Measurements from ENCODE around the gene DUSP19.

The DUSP19 gene

GRCh38 chr2:183125659-183126341, 47.3 kb downstream of the DUSP19 start:
- no peak for DNase-seq

- DNase-seq = no peak
Observed at GRCh38 chr2:183126635-183127034, 48.1 kb downstream of the DUSP19 start.

GRCh38 chr2:183134016-183134415, 55.5 kb downstream of the DUSP19 start:
- no peak for DNase-seq

GRCh38 chr2:183148955-183149354, 70.4 kb downstream of the DUSP19 start:
- DNase-seq = no peak

- no peak for DNase-seq
Observed at GRCh38 chr2:183149489-183149888, 70.9 kb downstream of the DUSP19 start.

Measured in stimulated activated CD4-positive, alpha-beta T cell treated with anti-CD3 and anti-CD28 coated beads, Interleukin-4, amount 100 ng/mL, for 4 hours (primary cell).